T-helper 1 cell treated with Interleukin-12 subunit alpha and Interleukin-12 subunit beta and Interleukin-4 antibody, amounts not matched to agents 30 μg/mL and 1 μg/mL, for 36 hours (primary cell): ENCODE measurements around the gene MZT2B.
"Not testable (repeated sequence)": the region's sequence is repeated elsewhere in the genome, so short reads cannot be mapped to it uniquely, and the experiment has no call there.

Experiments
- H3K27ac Mint-ChIP-seq: one replicate; pipeline ENCODE4 v1.8.0; 2021; ENCODE audit warnings: mild to moderate bottlenecking, mixed read lengths
- H3K27me3 Mint-ChIP-seq: one replicate; pipeline ENCODE4 v1.8.0; 2021; ENCODE audit warnings: low read depth, mixed read lengths
- H3K36me3 Mint-ChIP-seq: one replicate; pipeline ENCODE4 v1.8.0; 2021; ENCODE audit warnings: low read depth, mixed read lengths
- H3K4me1 Mint-ChIP-seq: one replicate; pipeline ENCODE4 v1.8.0; 2021; ENCODE audit warnings: low read depth, mixed read lengths
- H3K4me3 Mint-ChIP-seq: one replicate; pipeline ENCODE4 v1.8.0; 2021; ENCODE audit warnings: mild to moderate bottlenecking, moderate library complexity, mixed read lengths
- H3K9me3 Mint-ChIP-seq: one replicate; pipeline ENCODE4 v1.8.0; 2021; ENCODE audit warnings: mixed read lengths

Gene MZT2B

GRCh38 chr2:130145006-130145414 lies 37.1 kb upstream of the MZT2B start, which contains the start of gene CCDC74B:
Gene CCDC74B, minus strand, starts transcription at chr2:130145112. Its CDS starts 116 bp downstream, at chr2:130144996.
- H3K36me3 Mint-ChIP-seq, H3K27ac Mint-ChIP-seq, H3K9me3 Mint-ChIP-seq, H3K27me3 Mint-ChIP-seq: not testable (repeated sequence)
- Mint-ChIP-seq H3K4me3 (peak within 1 kb of the TSS; percentile 76), H3K4me1 (peaks cover 14% of the 10 kb centered on the region)

GRCh38 chr2:130148515-130148914 lies 33.5 kb upstream of the MZT2B start:
- H3K27ac Mint-ChIP-seq, H3K4me1 Mint-ChIP-seq, H3K4me3 Mint-ChIP-seq, H3K36me3 Mint-ChIP-seq, H3K9me3 Mint-ChIP-seq, H3K27me3 Mint-ChIP-seq: not testable (repeated sequence)

DNA sequence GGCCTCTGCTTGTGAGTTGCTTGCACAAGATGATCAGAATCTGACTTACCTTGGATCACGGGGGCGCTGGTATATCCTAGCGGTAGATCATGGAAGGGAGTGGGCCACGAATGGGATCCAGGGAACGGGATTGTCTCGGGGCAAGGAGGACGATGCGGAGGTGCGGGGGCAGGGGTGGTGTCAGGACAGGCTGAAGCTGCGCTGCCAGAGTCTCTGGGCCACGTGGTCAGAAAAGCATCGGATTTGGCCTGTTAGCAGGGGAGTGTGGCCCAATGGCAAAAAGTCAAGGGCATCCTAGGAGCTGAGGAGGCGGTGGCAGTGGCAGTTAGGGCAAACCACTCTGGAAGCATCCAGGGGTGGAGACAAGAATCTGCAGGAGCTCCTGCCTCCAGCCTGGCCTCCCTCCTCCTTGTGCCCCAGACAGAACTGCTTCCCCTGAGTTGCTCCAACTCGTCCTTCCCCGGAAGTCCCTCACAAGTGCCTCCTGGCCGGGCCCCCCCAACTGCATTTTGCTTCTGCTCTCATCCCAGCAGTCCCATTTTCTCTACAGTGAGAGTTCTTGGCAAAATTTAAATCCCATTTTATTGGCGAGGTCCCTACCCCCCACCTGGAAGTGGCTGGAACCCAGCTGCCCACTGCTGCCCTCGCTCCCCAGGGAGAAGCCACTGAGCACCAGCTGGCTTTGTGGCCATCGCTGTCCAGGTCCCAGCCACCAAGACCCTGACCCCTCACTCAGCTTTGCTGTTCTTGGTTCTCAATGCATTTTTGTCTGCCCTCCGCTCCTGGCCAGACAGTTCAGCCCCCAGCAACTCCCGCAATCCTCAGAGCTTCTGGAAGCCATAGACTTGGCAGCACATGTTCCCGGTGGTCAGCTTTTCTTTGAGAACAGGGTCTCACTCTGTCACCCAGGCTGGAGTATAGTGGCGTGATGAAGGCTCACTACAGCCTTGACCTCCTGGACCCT lies 31.6 kb upstream of the MZT2B start:
- peaks cover 4% of the 10 kb centered on the region for H3K27me3 Mint-ChIP-seq
- H3K4me3 Mint-ChIP-seq = no peak overlapping the region
- H3K27ac Mint-ChIP-seq = no peak overlapping the region
- H3K4me1 Mint-ChIP-seq = peaks cover 4% of the 10 kb centered on the region
- H3K9me3 Mint-ChIP-seq = no peaks in the 10 kb centered on the region
- H3K36me3 Mint-ChIP-seq = peaks cover 8% of the 10 kb centered on the region

DNA sequence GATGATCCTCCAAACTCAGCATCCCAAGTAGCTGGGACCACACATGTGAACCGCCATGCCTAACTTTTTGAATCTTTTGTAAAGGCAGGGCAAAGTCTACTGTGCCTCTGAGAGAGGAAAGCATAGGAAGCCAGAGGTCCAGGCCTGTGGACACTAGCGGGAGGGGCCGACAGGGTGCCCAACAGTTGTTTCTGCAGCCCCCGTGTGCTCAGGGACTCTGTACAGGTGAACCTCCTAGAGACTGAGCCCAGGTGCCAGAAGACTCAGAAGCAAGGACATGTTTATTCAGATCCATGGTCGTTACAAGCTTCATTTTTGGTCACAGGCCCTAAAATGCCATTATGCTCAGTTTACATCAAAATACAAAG lies 30.9 kb upstream of the MZT2B start:
- H3K4me3 Mint-ChIP-seq, H3K27ac Mint-ChIP-seq, H3K36me3 Mint-ChIP-seq, H3K9me3 Mint-ChIP-seq, H3K4me1 Mint-ChIP-seq, H3K27me3 Mint-ChIP-seq: not testable (repeated sequence)

GRCh38 chr2:130152136-130152815 lies 29.8 kb upstream of the MZT2B start:
- H3K4me1 Mint-ChIP-seq, H3K27me3 Mint-ChIP-seq, H3K36me3 Mint-ChIP-seq, H3K4me3 Mint-ChIP-seq, H3K9me3 Mint-ChIP-seq, H3K27ac Mint-ChIP-seq: not testable (repeated sequence)

DNA sequence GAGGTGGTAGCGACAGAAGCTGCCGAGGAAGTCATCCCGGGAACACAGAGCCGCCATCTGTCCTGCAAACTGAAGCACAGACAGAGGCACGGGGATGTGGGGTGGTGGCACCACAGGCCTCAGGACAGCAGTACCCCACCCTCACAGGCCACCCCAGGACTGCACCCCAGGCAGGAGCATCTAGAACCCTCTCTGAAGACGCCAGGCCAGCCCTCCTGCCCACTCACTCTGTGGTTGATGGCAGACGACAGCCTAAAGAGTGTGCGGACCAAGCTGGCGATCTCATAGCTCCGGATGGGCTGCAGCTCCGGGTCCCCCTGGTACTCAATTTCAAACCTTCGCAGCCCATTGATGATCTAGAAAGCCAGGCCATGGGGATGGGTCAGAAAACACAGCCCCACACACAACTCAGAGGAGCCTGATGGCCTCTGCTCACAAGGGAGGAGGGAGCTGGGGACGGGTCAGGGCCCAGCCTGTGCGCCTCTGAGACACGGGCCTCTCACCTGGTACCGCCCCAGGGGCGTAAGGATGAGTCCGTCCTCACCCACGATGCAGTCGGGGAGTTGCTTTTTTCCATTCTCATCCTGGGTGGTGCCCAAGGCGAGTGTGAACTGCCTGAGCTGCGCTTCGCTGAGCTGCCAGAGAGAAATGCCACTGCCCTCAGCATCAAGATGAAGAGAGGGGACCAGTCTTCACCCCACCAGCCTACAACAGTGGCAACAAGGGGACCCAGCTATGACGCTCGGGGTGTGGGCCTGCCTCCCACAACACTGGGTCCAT lies 29.1 kb upstream of the MZT2B start:
- Mint-ChIP-seq H3K27me3 (no peaks in the 10 kb centered on the region), H3K4me1 (peaks cover 6% of the 10 kb centered on the region), H3K9me3 (no peaks in the 10 kb centered on the region), H3K27ac (no peak overlapping the region), H3K4me3 (no peak overlapping the region), H3K36me3 (peaks cover 8% of the 10 kb centered on the region)

DNA sequence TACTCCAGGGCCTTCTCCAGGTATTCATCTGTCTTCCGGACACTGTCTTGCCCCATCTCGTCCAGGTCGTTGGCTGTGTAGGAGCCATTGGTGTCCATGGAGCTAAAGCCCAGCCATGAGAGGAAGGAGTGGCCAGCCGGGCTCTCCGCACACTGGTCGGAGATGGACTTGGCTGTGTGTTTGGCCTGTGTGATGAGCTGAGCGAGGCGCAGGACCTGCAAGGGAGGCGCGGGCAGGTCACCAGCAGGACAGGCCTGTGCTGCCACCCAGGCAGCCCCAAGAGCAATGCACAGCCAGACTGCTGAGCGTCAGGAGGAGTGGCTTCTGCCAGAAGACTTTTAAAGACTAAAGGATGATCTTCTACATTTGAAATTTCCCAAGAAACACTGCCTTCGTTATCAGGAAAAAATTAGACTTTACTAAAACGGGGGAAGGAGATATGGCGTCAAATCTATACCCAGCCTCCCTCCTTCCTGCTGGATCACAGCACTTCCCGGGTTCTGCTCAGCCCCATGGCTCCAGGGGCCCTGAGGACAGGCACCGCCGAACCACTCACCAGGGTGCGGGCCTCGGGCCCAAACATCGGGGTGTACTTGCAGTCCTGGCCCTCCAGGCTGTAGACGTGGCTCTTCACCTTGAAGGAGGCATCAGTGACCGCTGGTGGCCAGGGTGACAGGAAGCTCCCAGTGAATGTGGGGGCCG lies 28.2 kb upstream of the MZT2B start:
- H3K4me1 Mint-ChIP-seq, H3K27me3 Mint-ChIP-seq, H3K27ac Mint-ChIP-seq, H3K36me3 Mint-ChIP-seq, H3K9me3 Mint-ChIP-seq, H3K4me3 Mint-ChIP-seq: not testable (repeated sequence)

GRCh38 chr2:130154423-130154770 lies 27.7 kb upstream of the MZT2B start:
- H3K4me1 Mint-ChIP-seq, H3K27ac Mint-ChIP-seq, H3K4me3 Mint-ChIP-seq, H3K36me3 Mint-ChIP-seq, H3K27me3 Mint-ChIP-seq, H3K9me3 Mint-ChIP-seq: not testable (repeated sequence)

GRCh38 chr2:130154773-130155765 lies 27.0 kb upstream of the MZT2B start:
- peaks cover 7% of the 10 kb centered on the region for H3K4me1 Mint-ChIP-seq
- no peak overlapping the region for H3K27ac Mint-ChIP-seq
- no peaks in the 10 kb centered on the region for H3K27me3 Mint-ChIP-seq
- no peak overlapping the region for H3K4me3 Mint-ChIP-seq
- no peaks in the 10 kb centered on the region for H3K9me3 Mint-ChIP-seq
- peaks cover 8% of the 10 kb centered on the region for H3K36me3 Mint-ChIP-seq

DNA sequence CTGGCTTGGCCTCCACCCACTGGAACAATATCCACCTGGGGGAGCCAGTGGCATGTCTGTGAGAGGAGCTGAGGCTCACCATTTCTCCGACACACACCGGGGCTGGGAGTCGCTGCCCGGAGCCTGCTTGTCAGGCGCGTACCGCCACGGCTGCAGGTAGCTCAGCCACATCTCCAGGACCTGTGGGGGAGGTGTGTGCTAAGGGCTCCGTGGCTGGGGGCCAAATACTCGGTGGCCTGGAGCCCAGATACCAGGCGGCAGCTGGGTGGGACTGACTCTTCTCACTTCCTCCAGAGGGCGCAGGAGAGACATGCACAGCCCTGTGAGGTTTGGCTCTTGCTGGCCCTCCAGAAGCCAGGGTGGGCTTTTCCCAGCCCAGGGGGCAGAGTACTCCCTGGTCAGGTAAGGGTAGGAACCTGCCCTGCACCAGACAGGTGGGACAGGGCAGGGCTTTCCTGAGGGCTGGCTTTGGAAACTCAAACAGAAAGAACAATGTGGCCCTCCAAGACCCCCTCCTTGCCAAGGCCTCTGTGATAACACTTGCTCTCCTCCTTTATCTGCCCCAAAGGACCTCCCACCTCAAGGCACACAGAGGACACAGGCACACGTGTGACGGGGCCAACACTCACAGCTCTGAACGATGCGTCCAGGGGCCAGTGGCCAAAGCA lies 26.0 kb upstream of the MZT2B start:
- not testable (repeated sequence) for H3K27ac Mint-ChIP-seq, H3K4me1 Mint-ChIP-seq, H3K4me3 Mint-ChIP-seq, H3K9me3 Mint-ChIP-seq, H3K27me3 Mint-ChIP-seq
- H3K36me3 Mint-ChIP-seq = peaks cover 11% of the 10 kb centered on the region

DNA sequence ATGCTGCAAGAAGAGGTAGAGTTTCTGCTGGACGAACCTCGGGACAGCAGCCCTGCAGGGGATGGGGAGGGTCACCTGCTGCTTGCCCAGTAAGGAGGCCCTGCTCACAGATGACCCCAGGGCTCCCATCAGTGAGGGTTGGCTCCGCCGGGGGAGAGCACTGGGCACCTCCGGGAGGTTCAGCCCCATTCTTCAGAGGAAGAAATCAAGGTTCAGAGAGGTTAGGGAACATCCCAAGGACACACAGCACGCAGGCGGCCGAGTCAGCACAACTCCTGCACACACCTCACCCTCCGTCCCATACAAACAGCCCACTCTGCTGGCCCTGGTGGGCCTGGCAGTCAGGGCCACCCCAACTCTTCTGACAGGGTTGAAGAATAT lies 25.4 kb upstream of the MZT2B start:
- no peaks in the 10 kb centered on the region for H3K27me3 Mint-ChIP-seq
- peaks cover 12% of the 10 kb centered on the region for H3K36me3 Mint-ChIP-seq
- H3K27ac Mint-ChIP-seq = no peak overlapping the region
- H3K4me1 Mint-ChIP-seq = peaks cover 7% of the 10 kb centered on the region
- H3K9me3 Mint-ChIP-seq = no peaks in the 10 kb centered on the region
- no peak overlapping the region for H3K4me3 Mint-ChIP-seq

- H3K36me3 Mint-ChIP-seq = peaks cover 11% of the 10 kb centered on the region
- not testable (repeated sequence) for H3K4me3 Mint-ChIP-seq
Observed at GRCh38 chr2:130157354-130157753, 24.7 kb upstream of the MZT2B start.

GRCh38 chr2:130157825-130158514 lies 24.1 kb upstream of the MZT2B start:
- H3K27ac Mint-ChIP-seq = peak overlapping the region; percentile 76
- not testable (repeated sequence) for H3K4me1 Mint-ChIP-seq, H3K27me3 Mint-ChIP-seq, H3K9me3 Mint-ChIP-seq, H3K4me3 Mint-ChIP-seq, H3K36me3 Mint-ChIP-seq

More at GRCh38 chr2:130157354-130157753, 24.7 kb upstream of the MZT2B start:
- H3K4me1 Mint-ChIP-seq, H3K27me3 Mint-ChIP-seq, H3K27ac Mint-ChIP-seq, H3K9me3 Mint-ChIP-seq: not testable (repeated sequence)
